Esophagus squamous epithelium (tissue), 4 donors: Measurements from ENCODE around the gene PRLH.

Experiments
- POLR2A ChIP-seq, 4 donors: fragments of 450-650 bp; IDR thresholded peaks; one replicate each; pipeline ENCODE4 v1.6.1; 2017; ENCODE audit warnings: antibody characterized with exemption in 4 of 4, mild to moderate bottlenecking in 4 of 4, moderate library complexity in 3 of 4
- TF ChIP-seq, protein P1 (sequence below), 6 experiments: fragments of 450-650 bp in 4 of 6; fragments of 200-600 bp in 2 of 6; sonication (generic) in 2 of 6; IDR thresholded peaks; one replicate each; pipeline ENCODE4 v1.5.1; 2016 to 2019; ENCODE audit warnings: antibody characterized with exemption in 6 of 6, mild to moderate bottlenecking in 4 of 6, moderate library complexity in 4 of 6

DNA sequence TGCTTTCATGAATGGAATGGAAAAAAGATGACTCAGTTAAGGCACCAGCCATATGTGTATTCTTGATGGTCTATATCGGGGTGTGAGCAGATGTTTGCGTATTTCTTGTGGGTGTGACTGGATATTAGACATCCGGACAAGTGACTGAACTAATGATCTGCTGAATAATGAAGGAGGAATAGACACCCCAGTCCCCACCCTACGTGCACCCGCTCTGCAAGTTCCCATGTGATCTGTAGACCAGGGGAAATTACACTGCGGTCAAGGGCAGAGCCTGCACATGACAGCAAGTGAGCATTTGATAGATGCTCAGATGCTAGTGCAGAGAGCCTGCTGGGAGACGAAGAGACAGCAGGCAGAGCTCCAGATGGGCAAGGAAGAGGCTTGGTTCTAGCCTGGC lies 12.4 kb upstream of the PRLH start:
- TF ChIP-seq, protein P1, sequence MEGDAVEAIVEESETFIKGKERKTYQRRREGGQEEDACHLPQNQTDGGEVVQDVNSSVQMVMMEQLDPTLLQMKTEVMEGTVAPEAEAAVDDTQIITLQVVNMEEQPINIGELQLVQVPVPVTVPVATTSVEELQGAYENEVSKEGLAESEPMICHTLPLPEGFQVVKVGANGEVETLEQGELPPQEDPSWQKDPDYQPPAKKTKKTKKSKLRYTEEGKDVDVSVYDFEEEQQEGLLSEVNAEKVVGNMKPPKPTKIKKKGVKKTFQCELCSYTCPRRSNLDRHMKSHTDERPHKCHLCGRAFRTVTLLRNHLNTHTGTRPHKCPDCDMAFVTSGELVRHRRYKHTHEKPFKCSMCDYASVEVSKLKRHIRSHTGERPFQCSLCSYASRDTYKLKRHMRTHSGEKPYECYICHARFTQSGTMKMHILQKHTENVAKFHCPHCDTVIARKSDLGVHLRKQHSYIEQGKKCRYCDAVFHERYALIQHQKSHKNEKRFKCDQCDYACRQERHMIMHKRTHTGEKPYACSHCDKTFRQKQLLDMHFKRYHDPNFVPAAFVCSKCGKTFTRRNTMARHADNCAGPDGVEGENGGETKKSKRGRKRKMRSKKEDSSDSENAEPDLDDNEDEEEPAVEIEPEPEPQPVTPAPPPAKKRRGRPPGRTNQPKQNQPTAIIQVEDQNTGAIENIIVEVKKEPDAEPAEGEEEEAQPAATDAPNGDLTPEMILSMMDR (IDR thresholded peaks at IDR 0.05): no peak
- TF ChIP-seq POLR2A (IDR thresholded peaks at IDR 0.05): no peak
